BLaER1 (cell line): ENCODE data around the gene THEMIS2.
"Not testable (repeated sequence)": the region's sequence is repeated elsewhere in the genome, so short reads cannot be mapped to it uniquely, and the experiment has no call there.

Experiments
- H3K27ac ChIP-seq: shearing (Covaris generic); formaldehyde crosslinking; 2 replicates; pipeline ENCODE4 v1.8.1; 2022
- H3K27me3 ChIP-seq: shearing (Covaris generic); formaldehyde crosslinking; 2 replicates; pipeline ENCODE4 v1.8.1; 2022
- H3K36me3 ChIP-seq: shearing (Covaris generic); formaldehyde crosslinking; 2 replicates; pipeline ENCODE4 v1.8.1; 2022
- H3K4me1 ChIP-seq: shearing (Covaris generic); formaldehyde crosslinking; 2 replicates; pipeline ENCODE4 v1.8.1; 2022
- H3K4me2 ChIP-seq: shearing (Covaris generic); formaldehyde crosslinking; 2 replicates; pipeline ENCODE4 v1.8.1; 2022
- H3K4me3 ChIP-seq: shearing (Covaris generic); formaldehyde crosslinking; 2 replicates; pipeline ENCODE4 v1.8.1; 2022
- H3K9ac ChIP-seq: shearing (Covaris generic); formaldehyde crosslinking; 2 replicates; pipeline ENCODE4 v1.8.1; 2022
- H3K9me3 ChIP-seq: shearing (Covaris generic); formaldehyde crosslinking; 2 replicates; pipeline ENCODE4 v1.8.1; 2022
- H4K20me1 ChIP-seq: shearing (Covaris generic); formaldehyde crosslinking; 2 replicates; pipeline ENCODE4 v1.8.1; 2022
- Cebpa-rat ChIP-seq: shearing (Covaris generic); IDR thresholded peaks from 2 replicates; pipeline ENCODE4 v1.8.1; 2022

The THEMIS2 gene

DNA sequence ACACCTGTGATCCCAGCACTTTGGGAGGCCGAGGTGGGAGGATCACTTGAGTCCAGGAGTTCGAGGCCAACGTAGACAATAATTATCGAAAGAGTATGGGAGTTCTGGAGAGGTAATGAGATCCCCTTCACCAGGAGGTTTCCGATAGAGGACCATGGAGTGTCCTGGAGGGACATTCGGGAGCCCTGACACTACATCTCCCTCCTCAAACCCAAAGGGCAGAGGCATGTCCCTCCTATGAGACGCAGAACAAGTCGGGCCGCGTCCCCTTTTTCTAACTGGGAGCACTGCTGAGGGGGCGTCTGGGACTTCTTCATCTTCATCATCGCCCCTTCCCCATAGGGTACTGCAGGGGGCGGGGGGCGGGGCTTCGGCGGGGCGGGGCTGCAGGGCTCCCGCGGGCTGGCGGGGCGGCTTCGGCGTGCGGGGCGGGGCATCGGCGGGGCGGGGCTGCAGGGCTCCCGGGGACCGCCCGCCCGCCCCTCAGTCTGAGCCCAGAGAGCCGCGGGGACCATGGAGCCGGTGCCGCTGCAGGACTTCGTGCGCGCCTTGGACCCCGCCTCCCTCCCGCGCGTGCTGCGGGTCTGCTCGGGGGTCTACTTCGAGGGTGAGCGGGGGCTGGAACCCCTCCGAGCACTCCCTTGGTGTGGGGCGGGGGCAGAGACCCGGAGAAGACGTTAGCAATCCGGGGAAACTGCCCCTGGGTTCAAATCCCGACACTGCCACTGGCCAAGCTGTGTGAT is at the start of gene THEMIS2:
Gene THEMIS2 (plus strand): TSS at position 486 of the 743 bp plus-strand sequence. CDS start 28 bp downstream, at position 514.
- no peak for TF ChIP-seq Cebpa-rat
- H3K27me3 ChIP-seq = no peaks in the 10 kb centered on the region
- peaks cover 75% of the 10 kb centered on the region for H3K4me1 ChIP-seq
- H3K4me3 ChIP-seq = peak within 1 kb of the TSS; percentile 76
- peak within 1 kb of the TSS; percentile 85 for H3K27ac ChIP-seq
- peak within 1 kb of the TSS; percentile 81 for H3K9ac ChIP-seq
- no peaks in the 10 kb centered on the region for H3K9me3 ChIP-seq
- H4K20me1 ChIP-seq = no peaks in the 10 kb centered on the region
- H3K36me3 ChIP-seq = peaks cover 9% of the 10 kb centered on the region
- H3K4me2 ChIP-seq = peak within 1 kb of the TSS; percentile 98

DNA sequence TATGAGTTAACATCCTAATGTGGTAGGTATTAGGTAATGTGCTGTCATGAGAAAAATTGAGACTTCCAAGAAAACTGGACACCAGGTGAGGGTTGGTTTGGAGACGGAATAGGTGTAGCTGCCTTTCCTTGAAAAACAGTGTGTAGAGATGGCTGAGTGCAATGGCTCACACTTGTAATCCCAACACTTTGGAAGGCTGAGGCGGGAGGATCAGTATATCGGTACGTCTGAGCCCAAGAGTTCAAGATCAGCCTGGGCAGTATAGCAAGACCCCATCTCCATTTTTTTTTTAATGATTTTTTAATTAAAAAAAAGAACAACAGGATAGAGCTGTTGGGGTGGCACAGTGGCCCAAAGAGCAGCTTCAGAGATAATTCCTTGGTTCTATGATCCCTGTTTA is 48.6 kb upstream of the THEMIS2 start:
- no peaks in the 10 kb centered on the region for H4K20me1 ChIP-seq
- H3K27me3 ChIP-seq = no peaks in the 10 kb centered on the region
- TF ChIP-seq Cebpa-rat = no peak
- no peak overlapping the region for H3K27ac ChIP-seq
- H3K36me3 ChIP-seq = peaks cover 47% of the 10 kb centered on the region
- H3K4me3 ChIP-seq = no peak overlapping the region
- H3K4me1 ChIP-seq = no peaks in the 10 kb centered on the region
- H3K4me2 ChIP-seq = no peak overlapping the region
- no peak overlapping the region for H3K9ac ChIP-seq
- no peaks in the 10 kb centered on the region for H3K9me3 ChIP-seq

DNA sequence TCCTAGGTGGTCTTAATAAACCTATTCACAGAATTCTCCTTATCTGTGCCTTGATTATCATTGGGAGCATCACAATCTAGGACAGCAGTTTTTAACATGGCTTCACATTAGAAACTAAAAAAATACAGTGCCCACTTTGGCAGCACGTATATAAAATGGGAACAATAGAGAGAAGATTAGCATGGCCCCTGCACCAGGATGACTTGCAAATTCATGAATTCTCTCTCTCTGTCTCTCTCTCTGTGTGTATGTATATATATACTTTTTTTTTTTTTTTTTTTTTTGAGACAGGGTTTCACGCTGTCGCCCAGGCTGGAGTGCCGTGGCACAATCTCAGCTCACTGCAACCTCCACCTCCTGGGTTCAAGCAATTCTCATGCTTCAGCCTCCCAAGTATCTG is 47.9 kb upstream of the THEMIS2 start:
- Histone ChIP-seq H3K27me3 (no peaks in the 10 kb centered on the region), H3K36me3 (peaks cover 40% of the 10 kb centered on the region), H3K4me3 (no peak overlapping the region), H3K9ac (no peak overlapping the region), H3K4me2 (no peak overlapping the region), H3K9me3 (no peaks in the 10 kb centered on the region), H3K27ac (no peak overlapping the region), H3K4me1 (no peaks in the 10 kb centered on the region), H4K20me1 (no peaks in the 10 kb centered on the region)
- TF ChIP-seq Cebpa-rat = no peak

DNA sequence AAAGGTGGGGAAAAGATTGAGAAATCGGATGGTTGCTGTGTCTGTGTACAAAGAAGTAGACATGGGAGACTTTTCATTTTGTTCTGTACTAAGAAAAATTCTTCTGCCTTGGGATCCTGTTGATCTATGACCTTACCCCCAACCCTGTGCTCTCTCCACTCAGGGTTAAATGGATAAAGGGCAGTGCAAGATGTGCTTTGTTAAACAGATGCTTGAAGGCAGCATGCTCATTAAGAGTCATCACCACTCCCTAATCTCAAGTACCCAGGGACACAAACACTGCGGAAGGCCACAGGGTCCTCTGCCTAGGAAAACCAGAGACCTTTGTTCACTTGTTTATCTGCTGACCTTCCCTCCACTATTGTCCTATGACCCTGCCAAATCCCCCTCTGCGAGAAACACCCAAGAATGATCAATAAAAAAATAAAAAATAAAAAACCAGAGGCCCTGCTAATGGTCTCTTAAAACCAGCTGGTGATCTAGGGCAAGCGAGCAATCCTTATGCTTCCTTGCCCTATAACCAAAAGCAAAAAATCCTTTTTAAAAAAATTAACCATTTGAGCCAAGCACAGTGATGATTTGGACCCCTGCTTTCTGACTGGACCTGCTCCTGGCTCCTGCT is 42.9 kb upstream of the THEMIS2 start:
- H4K20me1 ChIP-seq = peaks cover 34% of the 10 kb centered on the region
- H3K27ac ChIP-seq, H3K9me3 ChIP-seq, H3K9ac ChIP-seq, H3K27me3 ChIP-seq: not testable (repeated sequence)
- H3K4me2 ChIP-seq = peak overlapping the region; percentile 91
- peaks cover 27% of the 10 kb centered on the region for H3K36me3 ChIP-seq
- H3K4me3 ChIP-seq = peak overlapping the region; percentile 80; the same call in 1 of the 2 replicates
- peaks cover 22% of the 10 kb centered on the region for H3K4me1 ChIP-seq

DNA sequence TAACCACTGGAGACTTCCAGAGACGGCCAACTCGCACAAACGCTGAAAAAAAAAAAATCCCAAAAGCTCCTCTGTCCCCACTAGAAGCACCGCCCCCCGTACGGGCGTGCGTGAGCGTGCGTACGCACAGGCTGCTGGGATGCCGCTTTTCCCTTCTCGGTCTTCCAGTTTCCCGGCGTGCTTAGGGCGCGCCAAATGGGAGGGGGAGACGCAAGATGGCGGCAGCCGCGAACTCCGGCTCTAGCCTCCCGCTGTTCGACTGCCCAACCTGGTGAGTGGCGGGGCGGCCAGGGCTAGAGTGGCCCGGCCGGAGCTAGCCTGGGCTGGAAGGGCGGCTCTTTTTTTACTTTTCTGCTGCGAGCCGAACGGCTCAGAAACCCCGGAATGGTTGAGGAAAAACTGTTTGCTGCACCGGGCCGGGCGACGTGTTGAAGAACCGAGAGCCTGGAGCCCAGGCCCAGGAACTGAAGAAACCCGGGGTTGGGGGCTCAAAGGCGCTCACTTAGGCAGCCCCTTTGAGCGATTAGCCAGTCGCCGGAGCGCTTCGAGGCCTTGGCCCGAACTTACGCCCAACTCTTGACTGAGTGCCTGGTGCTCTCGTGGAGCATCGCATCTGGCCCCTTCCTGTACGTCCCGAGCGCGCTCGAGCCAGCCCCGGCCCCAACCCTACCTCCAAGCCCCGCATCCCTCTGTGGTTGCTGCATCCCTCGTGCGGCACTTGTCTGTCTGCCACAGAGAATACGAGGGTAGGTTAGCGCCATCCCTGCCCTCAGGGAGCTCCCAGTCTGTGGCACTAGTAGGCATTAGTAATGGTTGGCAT is 41.5 kb upstream of the THEMIS2 start, which contains the start of gene PPP1R8:
Gene PPP1R8 (plus strand): TSS at position 162 of the 820 bp plus-strand sequence. CDS start 54 bp downstream, at position 216.
- Histone ChIP-seq H3K4me2 (peak within 1 kb of the TSS; percentile 91), H3K27ac (peak within 1 kb of the TSS; percentile 93), H3K4me1 (peaks cover 22% of the 10 kb centered on the region), H3K36me3 (peaks cover 37% of the 10 kb centered on the region), H3K4me3 (peak within 1 kb of the TSS; percentile 80), H3K9me3 (no peaks in the 10 kb centered on the region), H3K27me3 (no peaks in the 10 kb centered on the region), H3K9ac (peak within 1 kb of the TSS; percentile 96), H4K20me1 (peaks cover 48% of the 10 kb centered on the region)
- no peak for TF ChIP-seq Cebpa-rat

DNA sequence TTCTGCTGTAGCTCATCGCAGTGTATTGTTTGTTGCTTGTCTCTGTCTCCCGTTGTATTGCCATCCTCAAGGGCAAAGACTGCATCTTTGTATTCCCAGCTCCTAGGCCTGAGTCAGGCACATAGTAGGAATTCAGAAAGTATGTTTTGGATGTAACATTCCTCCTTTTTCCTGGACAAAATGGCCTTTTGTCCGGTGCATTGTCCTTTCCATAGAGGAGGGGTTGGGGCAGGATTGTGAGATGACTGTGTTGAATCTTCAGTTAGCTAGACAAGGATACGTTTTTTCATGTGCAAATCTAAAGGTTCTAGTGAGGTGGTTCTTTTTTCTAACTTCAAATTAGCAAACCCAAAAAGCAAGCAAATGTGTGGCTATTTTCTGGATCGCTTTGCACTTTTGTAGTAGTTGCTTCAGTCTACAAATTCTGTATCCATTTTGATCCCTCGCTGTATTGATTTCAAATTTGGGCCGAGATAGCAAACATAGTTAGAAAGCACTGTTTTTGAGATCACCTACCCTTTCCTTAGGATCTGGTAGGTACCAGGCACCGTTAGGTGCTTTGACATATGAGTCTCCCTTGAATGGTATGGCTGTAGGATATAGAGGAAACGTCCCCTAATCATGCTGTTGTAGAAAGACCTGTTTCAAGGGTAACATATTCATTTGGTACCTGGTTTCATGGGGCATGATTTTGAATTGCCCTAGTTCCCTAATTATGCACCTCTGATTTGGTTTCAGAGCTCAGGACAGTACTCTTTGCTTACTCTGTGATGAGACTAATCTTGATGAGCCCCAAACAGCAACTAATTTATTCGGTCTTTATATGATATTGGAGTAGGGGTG is 40.6 kb upstream of the THEMIS2 start:
- peaks cover 57% of the 10 kb centered on the region for H4K20me1 ChIP-seq
- no peaks in the 10 kb centered on the region for H3K9me3 ChIP-seq
- H3K4me1 ChIP-seq = peaks cover 22% of the 10 kb centered on the region
- peak overlapping the region; percentile 93 for H3K27ac ChIP-seq
- H3K4me3 ChIP-seq = peak overlapping the region; percentile 80
- H3K4me2 ChIP-seq = peak overlapping the region; percentile 91
- TF ChIP-seq Cebpa-rat = no peak
- no peaks in the 10 kb centered on the region for H3K27me3 ChIP-seq
- H3K9ac ChIP-seq = peak overlapping the region; percentile 96
- peaks cover 46% of the 10 kb centered on the region for H3K36me3 ChIP-seq

DNA sequence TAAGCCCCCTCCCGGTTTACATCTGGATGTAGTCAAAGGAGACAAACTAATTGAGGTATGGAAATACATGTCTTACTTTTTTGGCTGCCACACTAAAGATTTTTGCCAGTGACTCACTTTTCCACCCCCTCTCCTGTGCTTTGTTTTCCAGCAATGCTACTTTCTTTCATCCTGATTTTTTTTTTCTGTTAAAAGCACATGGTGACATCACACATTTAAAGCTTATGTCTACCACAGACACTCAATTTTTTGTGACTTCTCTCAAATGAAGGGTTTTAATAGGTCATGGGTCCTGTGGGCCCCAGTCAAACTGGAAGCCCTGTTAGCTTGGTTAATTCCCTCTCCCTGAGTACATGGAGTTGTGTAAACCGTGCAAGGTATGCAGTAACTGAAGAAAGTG is 39.6 kb upstream of the THEMIS2 start:
- Histone ChIP-seq H3K27ac (no peak overlapping the region), H4K20me1 (peaks cover 67% of the 10 kb centered on the region), H3K9me3 (no peaks in the 10 kb centered on the region), H3K27me3 (no peaks in the 10 kb centered on the region), H3K9ac (peak overlapping the region; percentile 96; the same call in 1 of the 2 replicates), H3K4me1 (peaks cover 22% of the 10 kb centered on the region), H3K4me3 (no peak overlapping the region), H3K4me2 (peak overlapping the region; percentile 91; the same call in 1 of the 2 replicates), H3K36me3 (peaks cover 55% of the 10 kb centered on the region)
- no peak for TF ChIP-seq Cebpa-rat

DNA sequence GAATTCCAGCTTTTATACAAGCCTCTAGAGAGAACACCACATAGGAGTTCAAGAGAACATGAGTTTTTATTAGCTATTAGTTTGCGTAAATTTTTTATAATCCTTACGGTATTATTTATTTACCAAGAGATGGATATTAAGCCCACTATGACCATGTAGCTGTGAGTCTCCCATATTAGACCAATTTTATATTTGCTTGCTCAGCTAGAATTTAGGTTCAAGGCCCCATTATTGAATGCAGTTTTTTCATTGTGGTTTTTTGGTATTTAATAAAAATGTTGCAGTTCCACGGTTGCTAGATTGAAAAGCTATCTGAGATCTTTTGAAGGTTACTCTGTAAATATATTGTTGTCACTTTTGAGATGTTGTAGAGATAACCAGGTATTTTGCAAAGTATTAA is 38.9 kb upstream of the THEMIS2 start:
- TF ChIP-seq Cebpa-rat = no peak
- Histone ChIP-seq H3K9me3 (no peaks in the 10 kb centered on the region), H3K4me2 (no peak overlapping the region), H3K27me3 (no peaks in the 10 kb centered on the region), H3K36me3 (peaks cover 62% of the 10 kb centered on the region), H3K9ac (no peak overlapping the region), H3K27ac (no peak overlapping the region), H3K4me1 (peaks cover 22% of the 10 kb centered on the region), H3K4me3 (no peak overlapping the region), H4K20me1 (peaks cover 74% of the 10 kb centered on the region)

DNA sequence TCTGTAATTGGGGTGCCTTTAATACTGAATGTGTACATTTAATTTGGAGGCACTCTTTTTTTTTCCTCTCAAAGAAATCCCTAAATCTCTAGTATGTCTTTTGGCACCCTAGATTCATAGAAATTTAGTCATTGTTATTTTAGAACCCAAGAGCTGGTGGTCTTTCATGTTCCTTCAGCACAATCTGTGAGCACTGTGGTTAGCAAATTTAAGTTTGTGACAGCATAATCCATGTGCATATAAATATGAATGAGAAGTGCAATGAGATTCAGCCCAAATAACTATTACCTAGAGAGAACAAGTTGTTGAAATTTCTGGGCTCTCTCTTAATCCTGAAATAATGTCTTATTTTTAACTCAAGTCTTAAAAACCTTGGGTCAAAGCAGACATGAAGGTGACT is 37.3 kb upstream of the THEMIS2 start:
- Histone ChIP-seq H3K4me2 (no peak overlapping the region), H3K4me3 (no peak overlapping the region), H3K9ac (no peak overlapping the region), H3K27ac (no peak overlapping the region), H3K27me3 (no peaks in the 10 kb centered on the region), H4K20me1 (peaks cover 90% of the 10 kb centered on the region), H3K9me3 (no peaks in the 10 kb centered on the region), H3K4me1 (peaks cover 17% of the 10 kb centered on the region), H3K36me3 (peaks cover 77% of the 10 kb centered on the region)
- TF ChIP-seq Cebpa-rat = no peak
